Measurements from ENCODE around the gene DOC2A.

GRCh38 chr16:30017277-30017656 is 6.4 kb upstream of the DOC2A start:
- TF ChIP-seq, protein P1, sequence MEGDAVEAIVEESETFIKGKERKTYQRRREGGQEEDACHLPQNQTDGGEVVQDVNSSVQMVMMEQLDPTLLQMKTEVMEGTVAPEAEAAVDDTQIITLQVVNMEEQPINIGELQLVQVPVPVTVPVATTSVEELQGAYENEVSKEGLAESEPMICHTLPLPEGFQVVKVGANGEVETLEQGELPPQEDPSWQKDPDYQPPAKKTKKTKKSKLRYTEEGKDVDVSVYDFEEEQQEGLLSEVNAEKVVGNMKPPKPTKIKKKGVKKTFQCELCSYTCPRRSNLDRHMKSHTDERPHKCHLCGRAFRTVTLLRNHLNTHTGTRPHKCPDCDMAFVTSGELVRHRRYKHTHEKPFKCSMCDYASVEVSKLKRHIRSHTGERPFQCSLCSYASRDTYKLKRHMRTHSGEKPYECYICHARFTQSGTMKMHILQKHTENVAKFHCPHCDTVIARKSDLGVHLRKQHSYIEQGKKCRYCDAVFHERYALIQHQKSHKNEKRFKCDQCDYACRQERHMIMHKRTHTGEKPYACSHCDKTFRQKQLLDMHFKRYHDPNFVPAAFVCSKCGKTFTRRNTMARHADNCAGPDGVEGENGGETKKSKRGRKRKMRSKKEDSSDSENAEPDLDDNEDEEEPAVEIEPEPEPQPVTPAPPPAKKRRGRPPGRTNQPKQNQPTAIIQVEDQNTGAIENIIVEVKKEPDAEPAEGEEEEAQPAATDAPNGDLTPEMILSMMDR (IDR thresholded peaks at IDR 0.05; ENCODE audit: low read depth, low read length, poor library complexity, severe bottlenecking): no peak
- no peak for TF ChIP-seq EZH2phosphoT487 (IDR thresholded peaks at IDR 0.05; ENCODE audit: borderline replicate concordance, low read length)
